Measurements from ENCODE around the gene SALL1. TPM values are rescaled to one million over a fixed set of nuclear protein-coding genes. Genes with fewer than 3 reads are reported as not detected.

Gene SALL1
- total and polyA plus RNA-seq, 2 of the 13 experiments (the other 11 are each of a cell fraction or from before 2014, with no cell fraction given), result 6.6 to 12.3 TPM

GRCh38 chr16:51200793-51201192 lies 49.7 kb upstream of the SALL1 start:
- POLR2A ChIA-PET, result no interaction called here
- H3K4me2 ChIP-seq (ENCODE audit: low read depth, low read length), result no peak overlapping the region
- no peaks in the 10 kb centered on the region for H3K4me1 ChIP-seq (ENCODE audit: insufficient read depth, low read length)
- BruUV-seq (replicated peaks), result no TSS peak
- ATAC-seq, result no peak
- in situ Hi-C loops (cut with HindIII; ENCODE audit: extremely low pct_ligation_motif_present, low pct_unique_long_range_greater_than_20kb), result no loop called here
- no peaks in the 10 kb centered on the region for H4K20me1 ChIP-seq (ENCODE audit: insufficient read depth, low read length)
- DNase-seq (ENCODE audit: low spot score), result no peak
- WGBS (ENCODE audit: low lambda C conversion rate), result 18% methylated on average over 2 of the region's 2 CpGs
- no peaks in the 10 kb centered on the region for H3K27me3 ChIP-seq (ENCODE audit: control insufficient read depth in 1 of 2, insufficient read depth in 2 of 2, low read length in 2 of 2)
- H3K36me3 ChIP-seq (replicated peaks in 1 of 2; ENCODE audit: control insufficient read depth in 1 of 2, insufficient read depth in 2 of 2, low read length in 2 of 2), result no peaks in the 10 kb centered on the region
- H3K79me2 ChIP-seq (ENCODE audit: insufficient read depth, low read length), result no peaks in the 10 kb centered on the region
- intact Hi-C loops (cut with micrococcal nuclease; ENCODE audit: unreplicated experiment), result no loop called here
- no peak for FAIRE-seq
- H3K9me3 ChIP-seq (ENCODE audit: low read length), result peaks cover 21% of the 10 kb centered on the region
- H3K27ac ChIP-seq (ENCODE audit: extremely low read length, insufficient read depth, low read length), result no peak overlapping the region
- H2AFZ ChIP-seq (ENCODE audit: low read length), result no peak overlapping the region
- CTCF ChIA-PET (ENCODE audit: low intra/inter-chr PET ratio, low total read pairs), result no interaction called here
- H3K4me3 ChIP-seq (replicated peaks in 1 of 3; ENCODE audit: insufficient read depth in 1 of 3, low read depth in 2 of 3, low read length in 3 of 3), result no peak overlapping the region
- no peak overlapping the region for H3K9ac ChIP-seq (ENCODE audit: insufficient read depth, low read depth, low read length)
- no peak for TF ChIP-seq SAP130 (CRISPR knock-in tag; IDR thresholded peaks at IDR 0.05; ENCODE audit: low read depth)
- TF ChIP-seq RARA (CRISPR knock-in tag; IDR thresholded peaks at IDR 0.05), result no peak
- no peak for TF ChIP-seq TBX2 (CRISPR knock-in tag; IDR thresholded peaks at IDR 0.05; ENCODE audit: borderline replicate concordance)
- TF ChIP-seq HNRNPL (IDR thresholded peaks at IDR 0.05; ENCODE audit: low read depth, low read length), result no peak
- no peak for TF ChIP-seq CTCF (CRISPR knock-in tag; IDR thresholded peaks at IDR 0.05)
- TF ChIP-seq ZNF274 (CRISPR knock-in tag; IDR thresholded peaks at IDR 0.05), result no peak
- TF ChIP-seq ZMAT5 (CRISPR knock-in tag; IDR thresholded peaks at IDR 0.05; ENCODE audit: borderline replicate concordance, low read depth), result no peak
- no peak for TF ChIP-seq ZNF773 (CRISPR knock-in tag; IDR thresholded peaks at IDR 0.05; ENCODE audit: borderline replicate concordance)
- no peak for TF ChIP-seq GLI4 (CRISPR knock-in tag; IDR thresholded peaks at IDR 0.05; ENCODE audit: borderline replicate concordance)
- TF ChIP-seq CAMTA2 (CRISPR knock-in tag; IDR thresholded peaks at IDR 0.05; ENCODE audit: borderline replicate concordance), result no peak
- TF ChIP-seq ZNF577 (CRISPR knock-in tag; IDR thresholded peaks at IDR 0.05; ENCODE audit: borderline replicate concordance, low read depth), result no peak
- TF ChIP-seq TAF1 (CRISPR knock-in tag; IDR thresholded peaks at IDR 0.05), result no peak
- no peak for TF ChIP-seq BRF2 (CRISPR knock-in tag; IDR thresholded peaks at IDR 0.05)
- no peak for TF ChIP-seq ZNF468 (CRISPR knock-in tag; IDR thresholded peaks at IDR 0.05)
- no peak for TF ChIP-seq PBX3 (CRISPR knock-in tag; IDR thresholded peaks at IDR 0.05; ENCODE audit: borderline replicate concordance)
- no peak for TF ChIP-seq IKZF5 (CRISPR knock-in tag; IDR thresholded peaks at IDR 0.05)

Data from HepG2 (cell line).